ENCODE data around the gene BMAL1. TPM values are rescaled to one million over a fixed set of nuclear protein-coding genes. Genes with fewer than 3 reads are reported as not detected.

Gene BMAL1
- 10 to 100 TPM; 19.9 to 53.4 (median 31.8) TPM for total RNA-seq
- 10 to 100 TPM; 17.7 to 19.2 TPM for polyA plus RNA-seq
- long read RNA-seq, donor 1, transcript ARNTL-203 (20 exons, 2,746 nt): major isoform, 5 of 62 reads
- long read RNA-seq, donor 1, partial matches to known transcripts: 9 of 62 reads
- long read RNA-seq, donor 1, other reads (novel, unspliced or antisense): 45 of 62 reads
- long read RNA-seq, donor 2: 0 reads
- long read RNA-seq, donor 3, partial matches to known transcripts: 3 of 40 reads
- long read RNA-seq, donor 3, other reads (novel, unspliced or antisense): 31 of 40 reads

DNA sequence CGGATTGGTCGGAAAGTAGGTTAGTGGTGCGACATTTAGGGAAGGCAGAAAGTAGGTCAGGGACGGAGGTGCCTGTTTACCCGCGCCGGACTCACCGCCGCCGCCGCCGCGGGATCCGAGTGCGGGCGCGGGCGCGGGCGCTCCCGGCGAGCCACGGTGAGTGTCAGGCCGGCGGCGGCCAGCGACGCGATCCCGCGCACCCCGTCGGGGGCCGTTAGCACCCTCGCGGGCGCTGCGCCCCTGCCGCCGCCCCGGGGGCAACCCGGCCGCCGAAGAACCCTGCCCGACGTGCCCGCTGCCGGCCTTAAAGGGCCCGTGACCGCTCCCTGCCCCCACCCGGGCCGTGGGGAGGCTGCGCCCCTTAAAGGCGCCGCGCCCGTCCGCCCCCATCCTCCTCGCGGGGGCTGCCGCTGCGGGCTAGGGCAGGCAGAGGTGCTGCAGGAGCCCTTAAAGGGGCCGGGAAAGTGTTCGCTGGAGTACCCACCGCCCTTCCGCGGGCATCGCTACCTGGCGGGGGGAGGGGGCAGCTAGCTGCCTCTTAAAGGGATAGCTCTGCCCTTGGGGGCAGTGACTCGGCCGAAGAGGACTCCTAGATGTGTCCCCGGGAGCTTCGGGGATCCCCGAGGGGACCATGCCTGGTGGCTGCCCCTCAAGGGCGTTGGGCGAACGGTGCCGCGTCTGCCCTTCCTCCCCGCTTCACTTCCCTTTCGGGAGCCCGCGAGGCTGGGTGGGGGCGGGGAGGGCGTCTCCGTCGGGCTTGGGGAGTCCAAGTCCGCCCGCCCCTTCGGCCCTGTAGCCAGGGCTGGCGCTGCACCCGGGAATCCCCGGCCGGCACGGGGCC, at the start of gene BMAL1:
BMAL1 (plus strand) TSS at position 23 of the 841 bp plus-strand sequence. CDS start 76,519 bp downstream, outside the sequence.
- Histone ChIP-seq H3K36me3 (no peaks in the 10 kb centered on the region), H3K4me3 (peak within 1 kb of the TSS; percentile 93), H3K4me1 (ENCODE audit: insufficient read depth) (peaks cover 2% of the 10 kb centered on the region), H3K9me3 (no peaks in the 10 kb centered on the region), H3K27ac (peak within 1 kb of the TSS; percentile 89 to 95), H3K27me3 (no peaks in the 10 kb centered on the region)
- peak; percentile 38 to 76 (median 67) for DNase-seq
- 0 to 1% (median 0%) methylated on average over 40 to 95 of the region's 95 CpGs for WGBS, 3 donors
- TF ChIP-seq EP300 (IDR thresholded peaks at IDR 0.05) (no peak), POLR2A (IDR thresholded peaks at IDR 0.05) (peak; percentile 81)
- intact Hi-C loops (cut with DNase I): loop anchor here in 1 of 4 donors (10.0 kb wide), 1 partner anchor 67 kb away; no protein-coding TSS in a partner anchor

DNA sequence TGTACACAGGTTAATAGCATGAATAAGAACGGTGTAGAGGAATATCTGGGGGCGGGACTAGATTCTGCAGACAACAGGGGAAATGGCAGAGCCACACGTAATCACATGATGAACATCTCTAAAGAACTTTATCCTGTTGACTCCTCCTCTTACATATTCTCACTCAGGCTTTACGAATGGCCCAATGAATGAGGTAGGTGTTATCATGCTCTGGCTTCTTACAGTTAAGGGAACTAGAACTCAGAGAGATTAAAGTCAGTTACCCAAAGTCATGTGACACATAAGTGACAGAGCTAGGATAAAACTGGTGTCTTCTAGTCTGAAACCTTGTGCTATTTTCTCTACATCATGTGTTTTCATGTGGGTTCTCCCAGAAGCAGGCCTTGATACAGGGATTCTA, 49.0 kb upstream of the BMAL1 start:
- peaks cover 6% of the 10 kb centered on the region for H3K4me1 ChIP-seq (ENCODE audit: insufficient read depth)
- intact Hi-C loops (cut with DNase I): no loop called here
- H3K36me3 ChIP-seq: no peaks in the 10 kb centered on the region
- TF ChIP-seq POLR2A (IDR thresholded peaks at IDR 0.05): no peak
- TF ChIP-seq, protein P1, sequence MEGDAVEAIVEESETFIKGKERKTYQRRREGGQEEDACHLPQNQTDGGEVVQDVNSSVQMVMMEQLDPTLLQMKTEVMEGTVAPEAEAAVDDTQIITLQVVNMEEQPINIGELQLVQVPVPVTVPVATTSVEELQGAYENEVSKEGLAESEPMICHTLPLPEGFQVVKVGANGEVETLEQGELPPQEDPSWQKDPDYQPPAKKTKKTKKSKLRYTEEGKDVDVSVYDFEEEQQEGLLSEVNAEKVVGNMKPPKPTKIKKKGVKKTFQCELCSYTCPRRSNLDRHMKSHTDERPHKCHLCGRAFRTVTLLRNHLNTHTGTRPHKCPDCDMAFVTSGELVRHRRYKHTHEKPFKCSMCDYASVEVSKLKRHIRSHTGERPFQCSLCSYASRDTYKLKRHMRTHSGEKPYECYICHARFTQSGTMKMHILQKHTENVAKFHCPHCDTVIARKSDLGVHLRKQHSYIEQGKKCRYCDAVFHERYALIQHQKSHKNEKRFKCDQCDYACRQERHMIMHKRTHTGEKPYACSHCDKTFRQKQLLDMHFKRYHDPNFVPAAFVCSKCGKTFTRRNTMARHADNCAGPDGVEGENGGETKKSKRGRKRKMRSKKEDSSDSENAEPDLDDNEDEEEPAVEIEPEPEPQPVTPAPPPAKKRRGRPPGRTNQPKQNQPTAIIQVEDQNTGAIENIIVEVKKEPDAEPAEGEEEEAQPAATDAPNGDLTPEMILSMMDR (IDR thresholded peaks at IDR 0.05): no peak
- H3K27ac ChIP-seq: no peak overlapping the region
- H3K4me3 ChIP-seq: no peak overlapping the region
- no peaks in the 10 kb centered on the region for H3K27me3 ChIP-seq
- H3K9me3 ChIP-seq: no peaks in the 10 kb centered on the region
- no peak for DNase-seq
- 84 to 86% (median 85%) methylated on average over 4 of the region's 4 CpGs for WGBS, 3 donors

DNA sequence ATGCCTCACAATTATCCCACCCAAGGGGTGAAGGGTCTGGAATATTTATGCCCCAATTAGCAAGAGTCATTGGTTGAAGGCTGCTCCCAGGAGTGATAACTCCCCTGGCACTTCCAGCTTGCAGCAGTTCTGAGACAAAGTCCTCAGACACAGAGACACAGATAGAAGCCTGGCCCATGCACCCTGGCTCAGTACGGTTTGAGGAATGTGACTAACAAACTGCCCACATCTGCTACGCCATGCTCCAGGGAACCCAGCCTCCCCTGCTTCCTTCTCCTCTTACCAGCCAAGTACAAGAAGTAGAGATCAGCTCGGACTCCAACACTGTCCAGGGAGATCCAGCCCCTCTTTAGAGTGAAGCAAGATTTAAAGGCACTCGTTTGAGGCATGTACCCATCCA, 48.5 kb upstream of the BMAL1 start:
- WGBS, 3 donors: 21 to 35% (median 30%) methylated on average over 4 of the region's 4 CpGs
- no peaks in the 10 kb centered on the region for H3K27me3 ChIP-seq
- no peaks in the 10 kb centered on the region for H3K9me3 ChIP-seq
- peaks cover 6% of the 10 kb centered on the region for H3K4me1 ChIP-seq (ENCODE audit: insufficient read depth)
- DNase-seq: no peak
- no peak for TF ChIP-seq EP300 (IDR thresholded peaks at IDR 0.05)
- no peak for TF ChIP-seq POLR2A (IDR thresholded peaks at IDR 0.05)
- TF ChIP-seq, protein P1 (IDR thresholded peaks at IDR 0.05): no peak
- no peak overlapping the region for H3K4me3 ChIP-seq
- H3K27ac ChIP-seq: no peak overlapping the region
- no peaks in the 10 kb centered on the region for H3K36me3 ChIP-seq
- intact Hi-C loops (cut with DNase I): no loop called here

DNA sequence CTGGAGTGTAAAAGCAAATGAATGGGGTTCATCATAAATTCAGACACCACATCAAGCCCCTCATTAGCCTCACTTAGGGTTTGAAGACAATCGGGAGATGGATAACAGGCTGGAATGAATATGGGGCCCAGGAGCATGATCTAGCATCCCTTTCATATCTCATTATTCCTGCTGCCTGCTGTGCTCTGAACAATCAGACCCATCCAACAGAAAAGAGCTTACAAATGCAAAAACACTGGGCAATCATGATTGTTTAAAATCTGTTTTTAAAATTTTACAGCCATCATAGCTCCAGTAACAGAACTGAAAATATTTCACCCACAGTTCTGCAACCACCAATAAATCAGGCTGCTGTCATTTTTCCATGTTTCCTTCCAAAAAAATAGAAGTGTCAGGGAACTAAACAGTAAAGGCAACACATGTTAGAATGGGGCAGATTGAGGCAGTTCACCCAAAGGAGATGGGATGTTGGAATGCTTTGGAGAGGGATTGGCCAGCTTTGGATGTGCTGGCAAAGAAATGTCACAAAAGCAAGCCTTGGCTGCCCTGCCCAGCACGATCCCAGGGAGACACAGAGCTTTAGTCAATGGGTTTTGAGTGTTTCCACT, 47.8 kb upstream of the BMAL1 start:
- DNase-seq: no peak
- intact Hi-C loops (cut with DNase I): no loop called here
- no peak overlapping the region for H3K27ac ChIP-seq
- TF ChIP-seq POLR2A (IDR thresholded peaks at IDR 0.05) (no peak), EP300 (IDR thresholded peaks at IDR 0.05) (no peak)
- TF ChIP-seq, protein P1 (IDR thresholded peaks at IDR 0.05): no peak
- H3K9me3 ChIP-seq: no peaks in the 10 kb centered on the region
- H3K4me3 ChIP-seq: no peak overlapping the region
- WGBS, 3 donors: 3 to 32% (median 19%) methylated on average over 2 of the region's 2 CpGs
- no peaks in the 10 kb centered on the region for H3K27me3 ChIP-seq
- peaks cover 6% of the 10 kb centered on the region for H3K4me1 ChIP-seq (ENCODE audit: insufficient read depth)
- no peaks in the 10 kb centered on the region for H3K36me3 ChIP-seq
